CD4-positive, alpha-beta T cell treated with Interleukin-6 for 4 hours (primary cell): ENCODE measurements around the gene ZNF865.

ENCODE experiments used
- DNase-seq: peaks from one replicate; pipeline ENCODE4 v3.0.0-alpha.2; 2020; ENCODE audit warnings: mixed read lengths

Gene ZNF865

GRCh38 chr19:55663846-55664536 is 58.5 kb downstream of the ZNF865 start:
- DNase-seq: no peak

DNA sequence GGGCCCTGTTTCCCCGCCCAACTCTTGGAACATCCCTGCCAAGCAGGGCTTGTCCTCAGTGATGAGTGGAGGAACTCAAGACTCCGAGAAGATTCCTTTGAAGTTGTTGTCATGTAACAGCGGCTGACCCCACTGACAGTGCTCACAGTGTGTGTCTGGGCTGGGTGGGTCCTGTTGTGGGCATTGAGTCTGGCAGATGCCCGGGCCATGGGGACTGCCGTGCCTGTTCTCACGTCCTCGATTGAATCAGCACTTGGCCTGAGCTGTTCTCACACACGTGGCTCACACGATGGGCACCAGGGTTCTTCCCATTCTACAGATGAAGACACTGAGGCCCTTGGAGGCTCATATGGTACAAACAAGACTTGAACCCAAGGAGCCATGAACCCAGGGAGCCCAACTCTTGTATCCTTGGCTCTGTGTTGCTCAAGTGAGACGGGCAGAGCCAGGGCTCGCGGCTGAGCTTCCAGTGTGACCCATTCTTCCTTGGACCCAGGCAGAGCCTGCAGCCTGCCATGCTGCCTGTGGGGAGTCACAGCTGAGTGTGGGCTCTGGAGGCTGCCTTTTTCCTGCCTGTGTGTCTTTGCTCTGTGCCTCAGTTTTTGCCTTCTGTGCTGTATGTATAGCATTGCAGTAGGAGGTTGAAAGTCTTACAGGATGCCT is 61.0 kb downstream of the ZNF865 start:
- DNase-seq: no peak
